ENCODE data around the gene DOCK1.

DNA sequence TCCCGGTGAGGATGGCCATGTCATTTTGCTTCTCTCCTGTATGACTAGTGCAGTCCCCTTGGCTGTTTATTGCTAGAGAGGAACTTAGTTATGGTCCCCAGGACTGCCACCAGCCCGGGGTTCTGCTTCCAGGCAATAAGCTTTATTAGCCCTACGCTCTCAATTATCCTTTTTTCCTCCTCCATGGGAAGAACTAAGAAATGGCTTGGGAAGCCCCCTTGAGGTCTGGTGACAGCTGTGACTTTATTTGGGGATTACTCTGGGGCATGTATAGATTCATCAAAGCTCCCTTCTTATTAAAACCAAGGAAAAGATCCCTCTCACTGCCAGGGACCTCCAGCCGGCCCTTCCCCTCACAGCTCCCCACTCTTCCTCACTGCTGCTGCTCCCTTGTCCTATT, 446.3 kb downstream of the DOCK1 start:
- TF ChIP-seq, protein P1, sequence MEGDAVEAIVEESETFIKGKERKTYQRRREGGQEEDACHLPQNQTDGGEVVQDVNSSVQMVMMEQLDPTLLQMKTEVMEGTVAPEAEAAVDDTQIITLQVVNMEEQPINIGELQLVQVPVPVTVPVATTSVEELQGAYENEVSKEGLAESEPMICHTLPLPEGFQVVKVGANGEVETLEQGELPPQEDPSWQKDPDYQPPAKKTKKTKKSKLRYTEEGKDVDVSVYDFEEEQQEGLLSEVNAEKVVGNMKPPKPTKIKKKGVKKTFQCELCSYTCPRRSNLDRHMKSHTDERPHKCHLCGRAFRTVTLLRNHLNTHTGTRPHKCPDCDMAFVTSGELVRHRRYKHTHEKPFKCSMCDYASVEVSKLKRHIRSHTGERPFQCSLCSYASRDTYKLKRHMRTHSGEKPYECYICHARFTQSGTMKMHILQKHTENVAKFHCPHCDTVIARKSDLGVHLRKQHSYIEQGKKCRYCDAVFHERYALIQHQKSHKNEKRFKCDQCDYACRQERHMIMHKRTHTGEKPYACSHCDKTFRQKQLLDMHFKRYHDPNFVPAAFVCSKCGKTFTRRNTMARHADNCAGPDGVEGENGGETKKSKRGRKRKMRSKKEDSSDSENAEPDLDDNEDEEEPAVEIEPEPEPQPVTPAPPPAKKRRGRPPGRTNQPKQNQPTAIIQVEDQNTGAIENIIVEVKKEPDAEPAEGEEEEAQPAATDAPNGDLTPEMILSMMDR (IDR thresholded peaks at IDR 0.05; ENCODE audit: low read length): no peak
- no peak for TF ChIP-seq EZH2 (optimal IDR thresholded peaks at IDR 0.05; ENCODE audit: low read depth, low read length)
- TF ChIP-seq EZH2phosphoT487 (IDR thresholded peaks at IDR 0.05; ENCODE audit: low read length): no peak

All from MM.1S (cell line).